HG03460 (cell line): ENCODE results near the gene HIGD1C.
"Not testable (repeated sequence)": the region's sequence is repeated elsewhere in the genome, so short reads cannot be mapped to it uniquely, and the experiment has no call there.

Experiments used
- ATAC-seq: cut with Tn5 transposase; IDR thresholded peaks from one replicate; pipeline ENCODE4 v1.9.1; 2021; ENCODE audit not compliant: unreplicated experiment

Gene HIGD1C

GRCh38 chr12:50933459-50934124 lies 18.8 kb upstream of the HIGD1C start:
- ATAC-seq: no peak

- no peak for ATAC-seq
Observed at GRCh38 chr12:50934371-50934851, 17.9 kb upstream of the HIGD1C start.

GRCh38 chr12:50934981-50935807 lies 17.1 kb upstream of the HIGD1C start:
- no peak for ATAC-seq

GRCh38 chr12:50936821-50937530 lies 15.4 kb upstream of the HIGD1C start:
- no peak for ATAC-seq

GRCh38 chr12:50937653-50938052 lies 14.7 kb upstream of the HIGD1C start:
- no peak for ATAC-seq

- no peak for ATAC-seq
Observed at GRCh38 chr12:50947933-50948626, 4.3 kb upstream of the HIGD1C start.

GRCh38 chr12:50948798-50949197 lies 3.5 kb upstream of the HIGD1C start:
- ATAC-seq: no peak

- no peak for ATAC-seq
Observed at GRCh38 chr12:50949801-50950302, 2.5 kb upstream of the HIGD1C start.

GRCh38 chr12:50951112-50951511 lies 1.2 kb upstream of the HIGD1C start:
- ATAC-seq: no peak

GRCh38 chr12:50953047-50953446 lies 703 bp downstream of the HIGD1C start:
- no peak for ATAC-seq

- not testable (repeated sequence) for ATAC-seq
Observed at GRCh38 chr12:50954789-50955188, 2.4 kb downstream of the HIGD1C start.

GRCh38 chr12:50955288-50955687 lies 2.9 kb downstream of the HIGD1C start:
- no peak for ATAC-seq

GRCh38 chr12:50955697-50956096 lies 3.4 kb downstream of the HIGD1C start:
- ATAC-seq: no peak

- no peak for ATAC-seq
Observed at GRCh38 chr12:50960130-50960529, 7.8 kb downstream of the HIGD1C start.

- ATAC-seq: no peak
Observed at GRCh38 chr12:50961708-50962107, 9.4 kb downstream of the HIGD1C start.

GRCh38 chr12:50964432-50964831 lies 12.1 kb downstream of the HIGD1C start:
- no peak for ATAC-seq

- no peak for ATAC-seq
Observed at GRCh38 chr12:50971946-50972345, 19.6 kb downstream of the HIGD1C start.

GRCh38 chr12:50979369-50980052 lies 27.2 kb downstream of the HIGD1C start:
- ATAC-seq: no peak

- ATAC-seq: no peak
Observed at GRCh38 chr12:50980545-50980944, 28.2 kb downstream of the HIGD1C start.
